ENCODE data around the gene SCAI. TPM values are rescaled to one million over a fixed set of nuclear protein-coding genes. Genes with fewer than 3 reads are reported as not detected.

The SCAI gene
- total and polyA plus RNA-seq, 10 donors = 1.6 to 19.6 (median 7.5) TPM

DNA sequence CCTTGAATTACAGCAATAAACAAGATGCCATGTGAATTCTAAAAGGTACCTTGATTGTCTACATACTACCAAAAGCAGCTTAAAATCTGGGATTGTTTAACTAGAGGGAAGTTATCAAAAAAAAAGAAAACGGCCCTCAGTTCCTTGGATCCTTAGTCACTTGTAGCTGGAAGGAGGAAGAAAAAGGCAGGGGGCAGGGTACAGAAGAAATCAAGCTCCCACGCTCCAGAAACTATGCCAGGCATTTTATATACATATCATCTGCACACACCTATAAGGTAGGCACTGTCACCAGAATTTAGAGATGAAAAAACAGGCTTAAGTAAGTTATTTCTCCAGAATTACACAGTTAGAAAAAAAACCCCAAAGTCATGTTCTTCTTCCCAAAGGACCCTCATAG is 63.4 kb downstream of the SCAI start:
- DNase-seq = no peak
- Histone ChIP-seq H3K27ac (no peak overlapping the region), H3K4me1 (no peaks in the 10 kb centered on the region), H3K9me3 (peaks cover 0 to 34% (median 28%) of the 10 kb centered on the region in 8 donors), H3K36me3 (peaks cover 0 to 26% (median 0%) of the 10 kb centered on the region in 6 donors), H3K27me3 (replicated peaks in 1 of 7) (no peaks in the 10 kb centered on the region), H3K4me3 (no peak overlapping the region)
- WGBS, 5 donors = 89 to 97% (median 91%) methylated on average over 2 of the region's 2 CpGs
- intact Hi-C loops (cut with DNase I; ENCODE audit: low total_unique reads) = no loop called here
- TF ChIP-seq POLR2AphosphoS5 (IDR thresholded peaks at IDR 0.05) (no peak), POLR2A (IDR thresholded peaks at IDR 0.05) (no peak)
- TF ChIP-seq, protein P1, sequence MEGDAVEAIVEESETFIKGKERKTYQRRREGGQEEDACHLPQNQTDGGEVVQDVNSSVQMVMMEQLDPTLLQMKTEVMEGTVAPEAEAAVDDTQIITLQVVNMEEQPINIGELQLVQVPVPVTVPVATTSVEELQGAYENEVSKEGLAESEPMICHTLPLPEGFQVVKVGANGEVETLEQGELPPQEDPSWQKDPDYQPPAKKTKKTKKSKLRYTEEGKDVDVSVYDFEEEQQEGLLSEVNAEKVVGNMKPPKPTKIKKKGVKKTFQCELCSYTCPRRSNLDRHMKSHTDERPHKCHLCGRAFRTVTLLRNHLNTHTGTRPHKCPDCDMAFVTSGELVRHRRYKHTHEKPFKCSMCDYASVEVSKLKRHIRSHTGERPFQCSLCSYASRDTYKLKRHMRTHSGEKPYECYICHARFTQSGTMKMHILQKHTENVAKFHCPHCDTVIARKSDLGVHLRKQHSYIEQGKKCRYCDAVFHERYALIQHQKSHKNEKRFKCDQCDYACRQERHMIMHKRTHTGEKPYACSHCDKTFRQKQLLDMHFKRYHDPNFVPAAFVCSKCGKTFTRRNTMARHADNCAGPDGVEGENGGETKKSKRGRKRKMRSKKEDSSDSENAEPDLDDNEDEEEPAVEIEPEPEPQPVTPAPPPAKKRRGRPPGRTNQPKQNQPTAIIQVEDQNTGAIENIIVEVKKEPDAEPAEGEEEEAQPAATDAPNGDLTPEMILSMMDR (IDR thresholded peaks at IDR 0.05 in 8 of 11, conservative IDR thresholded peaks at IDR 0.05 in 3 of 11) = no peak

DNA sequence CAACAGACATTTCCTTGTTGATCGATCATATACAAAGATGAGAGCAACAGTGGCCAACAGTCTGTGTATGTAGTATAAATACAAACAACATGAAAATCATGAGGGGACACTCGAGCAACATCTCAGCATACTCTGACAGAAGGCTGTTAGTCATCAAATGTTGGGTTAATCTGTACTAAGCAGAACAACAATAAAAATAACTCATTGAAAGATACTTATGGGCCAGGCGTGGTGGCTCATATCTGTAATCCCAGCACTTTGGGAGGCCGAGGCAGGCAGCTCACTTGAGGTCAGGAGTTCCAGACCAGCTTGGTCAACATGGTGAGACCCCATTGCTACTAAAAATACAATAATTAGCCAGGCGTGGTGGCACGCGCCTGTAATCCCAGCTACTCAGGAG is 67.3 kb downstream of the SCAI start:
- no peak for DNase-seq
- 80 to 98% (median 97%) methylated on average over 7 of the region's 7 CpGs for WGBS, 5 donors
- TF ChIP-seq POLR2AphosphoS5 (IDR thresholded peaks at IDR 0.05) (no peak), POLR2A (IDR thresholded peaks at IDR 0.05) (no peak)
- TF ChIP-seq, protein P1 (IDR thresholded peaks at IDR 0.05 in 8 of 11, conservative IDR thresholded peaks at IDR 0.05 in 3 of 11) = no peak
- H3K27me3 ChIP-seq (replicated peaks in 1 of 7) = no peaks in the 10 kb centered on the region
- H3K4me3 ChIP-seq = no peak overlapping the region
- peaks cover 0 to 8% (median 5%) of the 10 kb centered on the region in 8 donors for H3K9me3 ChIP-seq
- no peaks in the 10 kb centered on the region for H3K4me1 ChIP-seq
- no peak overlapping the region for H3K27ac ChIP-seq
- intact Hi-C loops (cut with DNase I; ENCODE audit: low total_unique reads) = no loop called here
- H3K36me3 ChIP-seq = peaks cover 0 to under 1% (median 0%) of the 10 kb centered on the region in 6 donors

DNA sequence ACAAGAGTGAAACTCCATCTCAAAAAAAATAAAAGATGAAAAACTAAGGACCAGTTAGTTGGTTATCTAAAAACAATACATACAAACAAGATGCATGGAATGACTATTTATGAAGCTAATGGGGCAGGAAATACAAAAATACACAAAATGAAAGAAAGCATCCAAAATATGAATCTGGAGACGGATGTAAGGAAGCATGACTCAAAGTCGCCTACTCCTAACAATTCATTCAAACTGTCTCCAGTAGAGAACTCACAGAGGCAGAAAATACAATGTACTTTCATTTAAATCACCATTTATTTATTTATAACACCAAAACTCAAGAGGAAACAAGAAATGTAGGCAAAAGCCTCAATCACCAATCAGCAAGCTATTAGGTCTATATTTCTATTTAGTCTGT is 68.4 kb downstream of the SCAI start:
- no peak for DNase-seq
- intact Hi-C loops (cut with DNase I; ENCODE audit: low total_unique reads) = no loop called here
- WGBS, 5 donors = 84 to 91% (median 88%) methylated on average over 2 of the region's 2 CpGs
- no peaks in the 10 kb centered on the region for H3K4me1 ChIP-seq
- no peaks in the 10 kb centered on the region for H3K36me3 ChIP-seq
- no peak overlapping the region for H3K27ac ChIP-seq
- TF ChIP-seq POLR2AphosphoS5 (IDR thresholded peaks at IDR 0.05) (no peak), POLR2A (IDR thresholded peaks at IDR 0.05) (no peak)
- TF ChIP-seq, protein P1 (IDR thresholded peaks at IDR 0.05 in 8 of 11, conservative IDR thresholded peaks at IDR 0.05 in 3 of 11) = no peak
- no peak overlapping the region for H3K4me3 ChIP-seq
- no peaks in the 10 kb centered on the region for H3K27me3 ChIP-seq (replicated peaks in 1 of 7)
- H3K9me3 ChIP-seq = no peaks in the 10 kb centered on the region

DNA sequence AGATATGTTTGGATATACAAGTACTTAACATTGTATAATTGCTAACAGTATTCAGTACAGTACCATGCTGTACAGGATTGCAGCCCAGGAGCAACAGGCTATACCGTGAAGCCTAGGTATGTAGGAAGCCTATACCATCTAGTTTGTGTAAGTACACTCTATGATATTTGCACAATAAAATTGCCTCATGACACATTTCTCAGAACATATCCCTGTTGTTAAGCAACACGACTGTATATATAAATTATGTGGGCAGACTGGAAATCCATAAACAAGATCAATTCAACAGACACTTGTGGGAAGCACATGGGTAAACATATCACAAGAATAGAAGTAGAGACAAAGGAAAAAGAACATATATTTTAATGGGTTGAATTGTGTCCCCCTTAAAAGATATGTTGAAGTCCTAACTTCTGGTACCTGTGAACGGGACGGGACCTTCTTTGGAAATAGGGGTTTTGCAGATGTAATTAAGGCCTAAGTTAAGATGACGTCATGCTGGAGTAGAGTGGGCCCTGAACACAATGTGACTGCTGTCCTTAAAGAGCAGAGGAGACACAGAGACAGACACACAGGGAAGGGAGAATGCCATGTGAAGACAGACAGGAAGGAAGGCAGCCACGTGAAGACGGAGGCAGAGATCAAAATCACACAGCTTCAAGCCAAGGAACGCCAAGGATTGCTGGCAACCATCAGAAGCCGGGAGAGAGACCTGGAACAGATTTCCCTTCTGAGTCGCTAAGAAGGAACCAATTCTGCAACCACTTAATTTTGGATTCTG is 76.3 kb downstream of the SCAI start:
- Histone ChIP-seq H3K9me3 (peaks cover 0 to 13% (median 9%) of the 10 kb centered on the region in 8 donors), H3K4me3 (no peak overlapping the region), H3K27me3 (replicated peaks in 1 of 7) (no peaks in the 10 kb centered on the region), H3K36me3 (peaks cover 0 to 5% (median 0%) of the 10 kb centered on the region in 6 donors), H3K27ac (no peak overlapping the region), H3K4me1 (no peaks in the 10 kb centered on the region)
- intact Hi-C loops (cut with DNase I; ENCODE audit: low total_unique reads) = no loop called here
- TF ChIP-seq, protein P1 (IDR thresholded peaks at IDR 0.05 in 8 of 11, conservative IDR thresholded peaks at IDR 0.05 in 3 of 11) = no peak
- no peak for TF ChIP-seq POLR2AphosphoS5 (IDR thresholded peaks at IDR 0.05)
- TF ChIP-seq POLR2A (IDR thresholded peaks at IDR 0.05) = no peak
- 62 to 81% (median 73%) methylated on average over 10 of the region's 10 CpGs for WGBS, 5 donors
- no peak for DNase-seq

Measured in spleen (tissue), 11 donors.